Peyer's patch (tissue), 4 donors: ENCODE data around the gene ROBO1. TPM values are rescaled to one million over a fixed set of nuclear protein-coding genes. Genes with fewer than 3 reads are reported as not detected.

Experiments
- DNase-seq, 3 donors: peaks; one replicate each; pipeline ENCODE4 v3.0.0-alpha.2; 2017 to 2019
- H3K27ac ChIP-seq, 4 donors: fragments of 200-600 bp; sonication (generic); one replicate each; pipeline ENCODE4 v1.5.1; 2016 to 2019
- H3K27me3 ChIP-seq, 2 donors: fragments of 200-600 bp; sonication (generic); one replicate each; pipeline ENCODE4 v1.5.1; 2019
- H3K36me3 ChIP-seq, 3 donors: fragments of 200-600 bp; sonication (generic); one replicate each; pipeline ENCODE4 v1.5.1; 2016 to 2019
- H3K4me1 ChIP-seq, 4 donors: fragments of 200-600 bp; sonication (generic); one replicate each; pipeline ENCODE4 v1.5.1; 2016 to 2019
- H3K4me3 ChIP-seq, 4 donors: fragments of 200-600 bp; sonication (generic); 1 replicate in 3 of 4; 2 replicates in 1 of 4; pipeline ENCODE4 v1.5.1; 2016 to 2019; ENCODE audit warnings: mild to moderate bottlenecking in 1 of 4
- H3K9me3 ChIP-seq, 4 donors: fragments of 200-600 bp; sonication (generic); one replicate each; pipeline ENCODE4 v1.5.1; 2016 to 2019; ENCODE audit warnings: mild to moderate bottlenecking in 1 of 4
- CTCF ChIP-seq, 6 experiments: fragments of 450-650 bp in 4 of 6; fragments of 200-600 bp in 2 of 6; sonication (generic) in 1 of 6; IDR thresholded peaks; one replicate each; pipeline ENCODE4 v1.5.1; 2017 to 2019; ENCODE audit warnings: antibody characterized with exemption in 6 of 6, mild to moderate bottlenecking in 3 of 6, moderate library complexity in 1 of 6
- POLR2A ChIP-seq, 2 donors: fragments of 450-650 bp; IDR thresholded peaks; one replicate each; pipeline ENCODE4 v1.5.1; 2017; ENCODE audit warnings: antibody characterized with exemption in 2 of 2, mild to moderate bottlenecking in 2 of 2, moderate library complexity in 2 of 2
- total RNA-seq, 4 donors: library from RNA; depleted of rRNA; stranded (reverse); fragments of >200 nt; gene quantifications; one replicate each; pipeline ENCODE4 v1.1.0, GENCODE V29; 2016

The ROBO1 gene
- total RNA-seq, 4 donors from 2014 or later, result 9.5 to 41.3 (median 24.2) TPM

DNA sequence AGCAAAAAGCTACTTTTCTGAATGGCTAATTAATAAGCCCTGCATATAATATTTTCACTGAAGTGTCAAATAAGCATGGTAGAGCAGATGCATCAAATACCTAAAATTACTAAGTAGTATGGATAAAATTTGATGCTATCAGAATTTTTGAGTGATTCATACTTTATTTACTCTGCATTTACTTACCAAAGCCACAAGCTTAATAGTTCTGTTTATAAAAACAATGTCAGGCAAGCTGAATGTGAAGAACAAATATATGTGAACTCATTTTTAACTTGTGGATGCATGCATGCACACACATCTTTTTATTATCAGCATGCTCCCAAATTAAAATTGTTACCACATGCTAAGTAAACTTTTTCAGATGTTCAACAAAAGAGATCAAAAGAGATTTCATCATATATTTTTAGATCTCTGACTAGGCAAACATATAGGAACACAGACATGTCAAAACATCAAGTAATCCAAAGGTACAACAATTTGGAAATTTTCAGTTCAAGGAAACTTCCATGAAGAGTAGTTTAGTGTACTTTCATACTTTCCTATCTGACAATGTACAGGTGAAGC lies 969.4 kb downstream of the ROBO1 start:
- Histone ChIP-seq H3K4me3 (no peak overlapping the region), H3K27me3 (no peaks in the 10 kb centered on the region), H3K27ac (no peak overlapping the region), H3K9me3 (no peaks in the 10 kb centered on the region), H3K4me1 (no peaks in the 10 kb centered on the region), H3K36me3 (no peaks in the 10 kb centered on the region)
- no peak for DNase-seq
- TF ChIP-seq CTCF (IDR thresholded peaks at IDR 0.05), result no peak

DNA sequence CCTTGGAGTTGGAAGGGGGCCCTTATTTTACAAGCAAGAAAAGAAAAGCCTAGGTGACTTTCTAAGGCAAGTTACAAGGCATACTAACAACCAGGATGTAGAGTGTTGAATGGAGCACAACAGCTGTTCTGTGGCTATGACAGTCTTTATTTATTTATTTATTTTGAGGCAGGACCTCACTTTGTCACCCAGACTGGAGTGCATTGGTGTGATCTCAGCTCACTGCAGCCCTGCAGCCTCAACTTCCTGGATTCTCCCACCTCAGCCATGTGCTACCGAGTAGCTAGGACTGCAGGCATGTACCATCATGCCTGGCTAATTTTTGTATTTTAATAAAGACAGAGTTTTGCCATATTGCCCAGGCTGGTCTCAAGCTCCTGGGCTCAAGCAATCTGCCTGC lies 973.4 kb downstream of the ROBO1 start:
- Histone ChIP-seq H3K36me3 (no peaks in the 10 kb centered on the region), H3K4me1 (no peaks in the 10 kb centered on the region), H3K9me3 (no peaks in the 10 kb centered on the region), H3K27ac (no peak overlapping the region), H3K4me3 (no peak overlapping the region), H3K27me3 (no peaks in the 10 kb centered on the region)
- DNase-seq, result no peak
- no peak for TF ChIP-seq CTCF (IDR thresholded peaks at IDR 0.05)
- no peak for TF ChIP-seq POLR2A (IDR thresholded peaks at IDR 0.05)

- Histone ChIP-seq H3K27ac (no peak overlapping the region), H3K27me3 (no peaks in the 10 kb centered on the region), H3K36me3 (no peaks in the 10 kb centered on the region), H3K4me3 (no peak overlapping the region), H3K9me3 (no peaks in the 10 kb centered on the region), H3K4me1 (no peaks in the 10 kb centered on the region)
- no peak for DNase-seq
- TF ChIP-seq POLR2A (IDR thresholded peaks at IDR 0.05) (no peak), CTCF (IDR thresholded peaks at IDR 0.05) (no peak)
Measured at GRCh38 chr3:78792733-78793132, 975.1 kb downstream of the ROBO1 start.

GRCh38 chr3:78792212-78792611 lies 975.6 kb downstream of the ROBO1 start:
- Histone ChIP-seq H3K9me3 (no peaks in the 10 kb centered on the region), H3K4me3 (no peak overlapping the region), H3K4me1 (no peaks in the 10 kb centered on the region), H3K27ac (no peak overlapping the region), H3K27me3 (no peaks in the 10 kb centered on the region), H3K36me3 (no peaks in the 10 kb centered on the region)
- TF ChIP-seq POLR2A (IDR thresholded peaks at IDR 0.05), result no peak
- TF ChIP-seq CTCF (IDR thresholded peaks at IDR 0.05), result no peak
- no peak for DNase-seq

GRCh38 chr3:78791753-78792152 lies 976.0 kb downstream of the ROBO1 start:
- Histone ChIP-seq H3K27ac (no peak overlapping the region), H3K9me3 (no peaks in the 10 kb centered on the region), H3K36me3 (no peaks in the 10 kb centered on the region), H3K4me3 (no peak overlapping the region), H3K4me1 (no peaks in the 10 kb centered on the region), H3K27me3 (no peaks in the 10 kb centered on the region)
- no peak for DNase-seq
- TF ChIP-seq CTCF (IDR thresholded peaks at IDR 0.05), result no peak
- no peak for TF ChIP-seq POLR2A (IDR thresholded peaks at IDR 0.05)

DNA sequence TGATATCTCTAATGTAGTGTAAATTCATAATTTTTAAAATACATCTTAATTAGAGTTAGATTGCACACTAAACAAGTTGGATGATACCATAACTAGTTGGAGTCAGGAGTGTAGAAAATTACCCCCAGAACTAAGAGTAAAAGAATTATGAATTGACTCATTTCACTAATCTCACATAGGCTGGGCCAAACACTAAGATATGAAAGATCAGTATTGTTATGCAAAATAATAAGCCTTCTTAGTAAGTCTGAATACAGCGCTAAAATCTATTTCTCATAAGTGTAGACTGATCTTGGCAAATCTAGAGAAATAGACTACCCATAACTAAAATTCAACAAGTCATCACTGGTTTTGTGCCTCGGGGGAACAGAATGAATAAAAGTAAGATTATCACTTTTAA lies 979.0 kb downstream of the ROBO1 start:
- Histone ChIP-seq H3K9me3 (no peaks in the 10 kb centered on the region), H3K36me3 (no peaks in the 10 kb centered on the region), H3K27ac (no peak overlapping the region), H3K4me1 (no peaks in the 10 kb centered on the region), H3K27me3 (no peaks in the 10 kb centered on the region), H3K4me3 (no peak overlapping the region)
- TF ChIP-seq POLR2A (IDR thresholded peaks at IDR 0.05) (no peak), CTCF (IDR thresholded peaks at IDR 0.05) (no peak)
- DNase-seq, result no peak
